CD4-positive, alpha-beta memory T cell (primary cell): Measurements from ENCODE around the gene DIAPH1. TPM values are rescaled to one million over a fixed set of nuclear protein-coding genes. Genes with fewer than 3 reads are reported as not detected.

Experiments
- CTCF ChIA-PET: fragments of 350-600 bp; sonication (Branson Sonifier 250); formaldehyde crosslinking; loops from one replicate; lab custom pipeline; 2021; ENCODE audit warnings: inconsistent platforms; ENCODE audit not compliant: partially characterized antibody; lab: Charles Lee
- POLR2A ChIA-PET: fragments of 350-600 bp; sonication (Branson Sonifier 250); formaldehyde crosslinking; loops from one replicate; lab custom pipeline; 2021; ENCODE audit not compliant: partially characterized antibody; lab: Charles Lee
- DNase-seq, 5 donors: peaks; one replicate each; pipeline versions ENCODE4 v3.0.0 to v3.0.0-alpha.2; 2020 to 2022; ENCODE audit warnings: mixed read lengths in 1 of 5
- H3K27ac ChIP-seq: one replicate; pipeline ENCODE4 v1.7.0; 2013; ENCODE audit warnings: low read depth, low read length
- H3K27me3 ChIP-seq: 2 replicates; pipeline ENCODE4 v1.7.0; 2013; ENCODE audit warnings: mild to moderate bottlenecking, low read length, moderate library complexity; ENCODE audit not compliant: insufficient read depth
- H3K36me3 ChIP-seq: 2 replicates; pipeline ENCODE4 v1.7.0; 2013; ENCODE audit warnings: mild to moderate bottlenecking, low read length, moderate library complexity; ENCODE audit not compliant: insufficient read depth
- H3K4me1 ChIP-seq: 2 replicates; pipeline ENCODE4 v1.7.0; 2013; ENCODE audit warnings: mild to moderate bottlenecking, low read length, moderate library complexity; ENCODE audit not compliant: insufficient read depth
- H3K4me3 ChIP-seq, 2 donors: one replicate each; pipeline ENCODE4 v1.7.0; 2013; ENCODE audit warnings: low read length in 2 of 2, mild to moderate bottlenecking in 1 of 2
- H3K9me3 ChIP-seq, 2 donors: one replicate each; pipeline ENCODE4 v1.7.0; 2013; ENCODE audit warnings: low read length in 2 of 2, control low read depth in 1 of 2; ENCODE audit not compliant: control insufficient read depth in 1 of 2
- H3K27ac Mint-ChIP-seq, 7 donors: one replicate each; pipeline ENCODE4 v1.8.0; 2020 to 2021; ENCODE audit warnings: mixed read lengths in 7 of 7, mild to moderate bottlenecking in 6 of 7, inconsistent platforms in 3 of 7, moderate library complexity in 3 of 7
- H3K27me3 Mint-ChIP-seq, 2 donors: one replicate each; pipeline ENCODE4 v1.8.0; 2020 to 2021; ENCODE audit warnings: mixed read lengths in 2 of 2
- H3K36me3 Mint-ChIP-seq, 2 donors: one replicate each; pipeline ENCODE4 v1.8.0; 2020 to 2021; ENCODE audit warnings: mixed read lengths in 2 of 2, inconsistent platforms in 1 of 2, mild to moderate bottlenecking in 1 of 2
- H3K4me1 Mint-ChIP-seq, 4 donors: one replicate each; pipeline ENCODE4 v1.8.0; 2020 to 2021; ENCODE audit warnings: mixed read lengths in 4 of 4, mild to moderate bottlenecking in 1 of 4
- H3K4me3 Mint-ChIP-seq, 8 donors: one replicate each; pipeline ENCODE4 v1.8.0; 2020 to 2021; ENCODE audit warnings: mixed read lengths in 8 of 8, mild to moderate bottlenecking in 7 of 8, moderate library complexity in 6 of 8, inconsistent platforms in 3 of 8
- H3K9me3 Mint-ChIP-seq, 8 donors: one replicate each; pipeline ENCODE4 v1.8.0; 2020 to 2021; ENCODE audit warnings: mixed read lengths in 8 of 8, mild to moderate bottlenecking in 5 of 8, inconsistent platforms in 3 of 8, moderate library complexity in 1 of 8
- intact Hi-C: fragments of 100-400 bp; cut with micrococcal nuclease; formaldehyde crosslinking; loops from one replicate; pipeline ENCODE4 v1.15.1; 2023
- polyA plus RNA-seq, 2 donors: library from polyadenylated mRNA; unstranded; fragments of 300-500 nt; fragmentation: Illumina TruSeq; gene quantifications; one replicate each; pipeline ENCODE4 v1.2.3, GENCODE V29; 2021
- total RNA-seq, 2 experiments: library from RNA; stranded (reverse); gene quantifications; one replicate each; pipeline ENCODE4 v1.2.3, GENCODE V29; 2021

DIAPH1 gene
- total RNA-seq (100 to 1,000 TPM; 211 TPM), polyA plus RNA-seq (100 to 1,000 TPM in 1 of 2 donors, 10 to 100 TPM in 1; 81.5 to 145 TPM)

DNA sequence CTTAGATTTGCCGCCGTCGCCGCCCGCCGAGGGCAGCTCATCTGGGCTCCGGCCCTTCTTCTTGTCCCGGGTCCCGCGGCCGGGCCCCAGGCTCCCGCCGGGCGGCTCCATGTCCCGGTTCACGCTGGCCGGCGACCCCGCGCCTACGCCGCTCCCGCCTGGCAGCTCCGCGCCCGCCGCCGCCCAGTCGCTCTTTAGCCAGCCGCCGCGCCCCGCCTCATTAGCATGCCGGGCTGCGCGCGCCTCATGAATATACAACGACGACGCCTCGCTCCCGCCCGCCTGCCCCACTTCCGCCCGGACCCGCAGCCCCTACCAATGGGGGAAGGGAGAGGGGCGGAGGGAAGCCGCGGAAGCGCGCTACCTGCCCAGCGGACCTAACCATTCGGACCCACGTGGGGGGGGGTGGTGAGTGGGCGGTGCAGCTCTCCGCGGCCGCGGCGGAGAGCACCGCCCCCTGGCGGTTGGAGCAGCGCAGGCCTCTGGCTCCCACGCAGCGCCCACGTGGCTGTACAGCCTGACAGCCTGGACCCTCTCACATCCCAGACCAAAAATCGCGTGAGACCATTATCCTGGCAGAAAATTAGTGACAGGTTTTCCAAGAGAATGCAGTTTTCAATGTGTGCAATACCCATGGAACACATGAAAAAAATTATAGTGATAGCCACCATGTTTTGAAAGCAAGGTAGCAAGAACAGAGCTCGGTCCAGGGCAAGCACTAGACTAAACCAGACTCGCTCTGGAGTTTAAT lies at the start of gene DIAPH1:
DIAPH1 (minus strand) TSS at position 197 of the 751 bp plus-strand sequence; CDS start at position 111, 86 bp downstream.
- peaks cover 20 to 52% of the 10 kb centered on the region in 2 donors for H3K36me3 Mint-ChIP-seq
- no peaks in the 10 kb centered on the region for H3K9me3 ChIP-seq
- H3K4me1 Mint-ChIP-seq, result peaks cover 33 to 57% (median 44%) of the 10 kb centered on the region in 4 donors
- H3K27ac Mint-ChIP-seq, result peak within 1 kb of the TSS; percentile 93 to 99 (median 98)
- H3K4me3 Mint-ChIP-seq, result peak within 1 kb of the TSS; percentile 94 to 100 (median 98)
- peaks cover 0 to 2% (median 0%) of the 10 kb centered on the region in 8 donors for H3K9me3 Mint-ChIP-seq
- DNase-seq, result peak; percentile 96 to 98 (median 97)
- H3K27me3 Mint-ChIP-seq, result no peaks in the 10 kb centered on the region
- peaks cover 4% of the 10 kb centered on the region for H3K36me3 ChIP-seq
- intact Hi-C loops, result loop anchor here (1.0 to 5.0 kb wide), 5 partner anchors 14 to 298 kb away; partner anchors contain the start of genes HDAC3, RELL2 and TAF7
- H3K27me3 ChIP-seq, result no peaks in the 10 kb centered on the region
- H3K4me1 ChIP-seq, result peaks cover 45% of the 10 kb centered on the region
- ChIA-PET POLR2A (interaction anchor here (0.6 to 13.2 kb wide), 16 partner anchors 12 to 485 kb away, joined by 3 to 314 read pairs (median 6); partner anchors contain the start of genes FCHSD1, HDAC3, RELL2 and RNF14), CTCF (interaction anchor here (0.6 to 28.3 kb wide), 22 partner anchors 8 to 351 kb away, joined by 3 to 712 read pairs (median 4); partner anchors contain the start of genes FCHSD1, HDAC3, PCDHGA1 and RELL2)
- peak within 1 kb of the TSS; percentile 86 for H3K27ac ChIP-seq
- H3K4me3 ChIP-seq, result peak within 1 kb of the TSS; percentile 86 to 95

DNA sequence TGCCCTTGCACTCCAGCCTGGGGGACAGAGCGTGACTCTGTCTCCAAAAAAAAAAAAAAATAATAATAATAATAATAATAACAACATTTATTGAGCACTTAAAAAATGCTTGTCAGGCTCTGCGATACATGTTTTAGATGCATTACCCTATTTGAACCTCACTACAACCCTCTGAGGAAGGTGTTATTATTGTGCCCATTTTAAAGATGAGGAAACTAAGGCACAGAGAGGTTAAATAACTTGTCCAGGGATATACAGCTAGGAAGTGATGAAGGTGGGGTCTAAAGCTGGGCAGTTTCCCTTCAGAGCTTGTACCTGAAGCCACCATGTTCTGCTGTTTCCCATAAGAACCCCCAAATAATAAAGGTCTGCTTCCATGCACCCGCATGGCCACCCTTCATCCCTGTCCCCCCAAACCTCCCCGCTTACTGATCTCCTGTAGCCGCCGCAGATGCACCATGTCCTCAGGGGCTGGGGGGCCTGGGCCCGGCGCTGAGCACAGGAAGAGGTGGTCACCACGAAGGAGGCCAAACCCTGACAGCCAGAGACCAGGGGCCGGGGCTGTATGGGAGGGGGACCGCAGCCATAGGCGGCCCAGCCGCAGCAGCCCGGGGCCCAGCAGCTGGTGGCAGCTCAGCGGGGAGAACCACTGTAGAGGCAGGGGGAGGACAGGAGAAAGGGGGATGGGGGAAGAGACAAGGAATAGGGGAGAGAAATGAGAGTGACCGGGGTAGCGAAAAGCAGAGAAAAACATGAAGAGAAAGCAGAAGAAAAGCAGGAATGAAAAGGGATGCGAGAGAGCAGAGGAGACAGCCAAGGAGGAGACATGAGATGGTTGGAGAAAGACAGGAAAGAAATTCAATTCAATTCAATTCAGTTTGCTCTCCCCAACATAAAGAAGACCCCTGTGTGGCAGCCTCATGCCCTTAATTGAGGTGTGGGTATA lies 47.5 kb upstream of the DIAPH1 start:
- no peaks in the 10 kb centered on the region for H3K27me3 ChIP-seq
- intact Hi-C loops, result loop anchor here (1.0 to 10.0 kb wide), 6 partner anchors 148 to 479 kb away; partner anchors contain the start of gene RNF14
- DNase-seq, result no peak
- H3K27me3 Mint-ChIP-seq, result no peaks in the 10 kb centered on the region
- H3K4me1 Mint-ChIP-seq, result peaks cover 2 to 5% (median 4%) of the 10 kb centered on the region in 4 donors
- no peak overlapping the region for H3K4me3 Mint-ChIP-seq
- H3K9me3 ChIP-seq, result no peaks in the 10 kb centered on the region
- no peak overlapping the region for H3K27ac ChIP-seq
- ChIA-PET CTCF (interaction anchor here (0.7 to 7.8 kb wide), 20 partner anchors 10 to 1163 kb away, joined by 3 to 69 read pairs (median 4); partner anchors contain the start of genes FCHSD1, HDAC3, PCDH1 and RELL2), POLR2A (interaction anchor here (1.0 to 1.4 kb wide), 2 partner anchors 75 to 213 kb away, joined by 4 read pairs; no protein-coding TSS in a partner anchor)
- H3K4me3 ChIP-seq, result no peak overlapping the region
- peaks cover 0 to 2% (median 0%) of the 10 kb centered on the region in 8 donors for H3K9me3 Mint-ChIP-seq
- no peaks in the 10 kb centered on the region for H3K36me3 ChIP-seq
- peak overlapping the region in 3 of 7 donors; percentile 52 to 75 (median 59) for H3K27ac Mint-ChIP-seq
- no peaks in the 10 kb centered on the region for H3K36me3 Mint-ChIP-seq
- H3K4me1 ChIP-seq, result no peaks in the 10 kb centered on the region

- H3K27ac ChIP-seq, result no peak overlapping the region
- no peaks in the 10 kb centered on the region for H3K9me3 Mint-ChIP-seq
- peak; percentile 58 to 69 (median 59) for DNase-seq
- H3K4me1 ChIP-seq, result no peaks in the 10 kb centered on the region
- CTCF ChIA-PET, result interaction anchor here (0.6 to 7.8 kb wide), 32 partner anchors 11 to 479 kb away, joined by 3 to 69 read pairs (median 4); partner anchors contain the start of genes ARAP3, DIAPH1, FCHSD1 and HDAC3
- H3K4me1 Mint-ChIP-seq, result peaks cover 2 to 5% (median 4%) of the 10 kb centered on the region in 4 donors
- no peak overlapping the region for H3K4me3 ChIP-seq
- no peaks in the 10 kb centered on the region for H3K27me3 ChIP-seq
- no peaks in the 10 kb centered on the region for H3K9me3 ChIP-seq
- intact Hi-C loops, result loop anchor here (1.0 to 10.0 kb wide), 6 partner anchors 149 to 480 kb away; partner anchors contain the start of gene RNF14
- H3K36me3 Mint-ChIP-seq, result no peaks in the 10 kb centered on the region
- no peak overlapping the region for H3K4me3 Mint-ChIP-seq
- H3K36me3 ChIP-seq, result no peaks in the 10 kb centered on the region
- POLR2A ChIA-PET, result interaction anchor here (0.6 to 1.6 kb wide), 7 partner anchors 8 to 295 kb away, joined by 3 to 7 read pairs (median 3); no protein-coding TSS in a partner anchor
- H3K27me3 Mint-ChIP-seq, result no peaks in the 10 kb centered on the region
- H3K27ac Mint-ChIP-seq, result no peak overlapping the region
These were observed 46.1 kb upstream of the DIAPH1 start for GRCh38 chr5:141664733-141665461.

DNA sequence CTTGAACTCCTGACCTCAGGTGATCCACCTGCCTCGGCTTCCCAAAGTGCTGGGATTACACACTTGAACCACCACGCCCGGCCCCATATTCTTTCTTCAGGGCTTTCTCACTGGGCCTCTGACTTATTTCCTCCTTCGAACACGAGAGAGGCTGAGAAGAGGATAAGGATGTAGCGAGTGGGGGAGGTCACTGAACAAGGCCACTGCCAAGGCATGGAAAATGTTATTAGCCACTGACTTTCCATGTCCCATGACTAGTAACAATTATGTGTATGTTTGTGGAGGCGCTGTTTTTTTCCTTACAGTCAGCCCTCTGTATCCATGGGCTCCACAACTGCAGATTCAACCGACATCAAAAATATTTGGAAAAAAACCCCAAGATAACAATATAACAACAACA lies 44.7 kb upstream of the DIAPH1 start:
- Mint-ChIP-seq H3K36me3 (no peaks in the 10 kb centered on the region), H3K4me3 (no peak overlapping the region), H3K4me1 (peaks cover 2 to 5% (median 4%) of the 10 kb centered on the region in 4 donors), H3K9me3 (no peaks in the 10 kb centered on the region), H3K27ac (no peak overlapping the region), H3K27me3 (no peaks in the 10 kb centered on the region)
- Histone ChIP-seq H3K4me3 (no peak overlapping the region), H3K36me3 (no peaks in the 10 kb centered on the region), H3K4me1 (no peaks in the 10 kb centered on the region), H3K9me3 (no peaks in the 10 kb centered on the region), H3K27ac (no peak overlapping the region), H3K27me3 (no peaks in the 10 kb centered on the region)
- ChIA-PET POLR2A (interaction anchor here (1.0 kb wide), 1 partner anchor 27 kb away, joined by 3 read pairs; the partner anchor contains the start of genes HDAC3 and RELL2), CTCF (interaction anchor here (0.7 to 7.8 kb wide), 13 partner anchors 8 to 297 kb away, joined by 3 to 69 read pairs (median 6); partner anchors contain the start of genes FCHSD1 and PCDH1)
- no peak for DNase-seq
- intact Hi-C loops, result loop anchor here (10.0 kb wide), 1 partner anchor 481 kb away; no protein-coding TSS in a partner anchor

DNA sequence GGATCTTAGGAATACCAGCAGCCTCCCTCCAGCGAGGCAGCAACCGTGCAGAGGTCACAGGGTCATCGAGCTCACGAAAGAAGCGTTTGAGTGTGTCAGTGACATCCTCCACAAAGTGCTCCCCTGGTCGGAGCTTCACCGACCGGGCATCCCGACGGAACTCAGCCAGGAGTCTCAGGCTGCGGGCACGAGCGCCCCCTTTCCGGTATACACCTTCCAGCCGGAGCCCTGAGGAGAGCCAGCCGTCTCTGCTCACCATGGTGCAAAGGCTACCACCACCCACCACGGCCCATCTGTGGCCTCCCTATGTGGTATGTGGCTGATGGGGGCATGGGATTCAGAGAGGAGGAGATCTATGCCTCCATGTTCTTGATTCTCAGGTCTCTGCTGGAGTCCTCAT lies 43.2 kb upstream of the DIAPH1 start:
- no peak overlapping the region for H3K27ac ChIP-seq
- peaks cover 0 to 6% of the 10 kb centered on the region in 2 donors for H3K36me3 Mint-ChIP-seq
- H3K9me3 Mint-ChIP-seq, result no peaks in the 10 kb centered on the region
- H3K4me3 ChIP-seq, result no peak overlapping the region
- H3K36me3 ChIP-seq, result no peaks in the 10 kb centered on the region
- H3K27ac Mint-ChIP-seq, result no peak overlapping the region
- H3K4me1 ChIP-seq, result no peaks in the 10 kb centered on the region
- intact Hi-C loops, result loop anchor here (10.0 kb wide), 1 partner anchor 483 kb away; no protein-coding TSS in a partner anchor
- H3K27me3 Mint-ChIP-seq, result no peaks in the 10 kb centered on the region
- POLR2A ChIA-PET, result interaction anchor here (0.6 kb wide), 1 partner anchor 32 kb away, joined by 4 read pairs; no protein-coding TSS in a partner anchor
- H3K9me3 ChIP-seq, result no peaks in the 10 kb centered on the region
- CTCF ChIA-PET, result interaction anchor here (1.2 to 1.6 kb wide), 3 partner anchors 11 to 299 kb away, joined by 4 to 6 read pairs (median 4); partner anchors contain the start of gene FCHSD1
- no peak for DNase-seq
- H3K27me3 ChIP-seq, result no peaks in the 10 kb centered on the region
- peaks cover 2 to 5% (median 4%) of the 10 kb centered on the region in 4 donors for H3K4me1 Mint-ChIP-seq
- no peak overlapping the region for H3K4me3 Mint-ChIP-seq
